ENCODE measurements around the gene FBXL20.
A peak's percentile ranks its signal among the peaks of the same experiment; 100 is the strongest.
"Not testable (repeated sequence)": the region's sequence is repeated elsewhere in the genome, so short reads cannot be mapped to it uniquely, and the experiment has no call there.

FBXL20 gene

DNA sequence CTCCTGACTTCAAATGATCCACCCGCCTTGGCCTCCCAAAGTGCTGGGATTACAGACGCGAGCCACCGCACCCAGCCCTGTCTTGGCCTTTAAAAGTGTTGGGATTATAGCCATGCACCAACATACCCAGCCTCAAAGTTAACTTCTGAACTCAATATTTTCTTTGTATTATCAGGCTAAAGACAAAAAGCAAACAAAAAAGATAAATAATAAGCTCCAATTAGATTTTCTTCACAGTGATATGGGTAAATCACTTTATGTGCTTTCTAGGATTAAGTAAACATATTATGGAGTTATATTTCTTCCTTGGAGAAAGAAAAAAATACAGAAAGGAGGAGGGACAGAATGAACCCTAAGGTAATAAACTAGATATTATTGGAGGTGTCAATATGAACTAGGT lies 74.3 kb downstream of the FBXL20 start:
- DNase-seq = no peak

DNA sequence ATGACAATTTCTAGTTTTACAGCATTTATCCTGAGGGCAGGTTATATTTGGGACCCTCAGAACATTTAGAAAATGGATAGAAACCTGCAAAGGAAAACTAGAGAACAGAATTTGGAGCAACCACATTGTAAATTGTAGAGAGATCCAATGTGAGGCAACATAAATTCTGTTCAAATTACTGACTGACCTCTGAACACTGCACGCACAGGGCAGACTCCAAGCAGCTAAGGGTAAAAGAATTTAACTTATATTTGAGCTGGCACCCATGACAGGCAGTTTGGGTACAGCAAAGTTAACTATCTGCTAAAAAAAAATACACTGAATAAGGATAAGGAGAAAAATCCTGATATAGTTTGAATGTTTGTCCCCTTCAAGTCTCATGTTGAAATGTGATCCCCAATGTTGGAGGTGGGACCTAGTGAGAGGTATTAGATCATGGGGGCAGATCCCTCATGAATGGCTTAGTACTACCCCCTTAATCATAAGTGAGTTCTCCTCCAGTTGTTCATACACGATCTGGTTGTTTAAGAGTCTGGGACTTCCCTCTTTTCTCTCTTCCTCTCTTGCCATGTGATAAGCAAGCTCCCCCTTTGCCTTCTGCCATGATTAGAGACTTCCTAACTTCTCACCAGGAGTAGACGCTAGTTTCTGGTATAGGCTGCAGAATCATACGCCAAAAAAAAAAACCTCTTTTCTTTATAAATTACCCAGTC lies 75.7 kb downstream of the FBXL20 start:
- DNase-seq = no peak

DNA sequence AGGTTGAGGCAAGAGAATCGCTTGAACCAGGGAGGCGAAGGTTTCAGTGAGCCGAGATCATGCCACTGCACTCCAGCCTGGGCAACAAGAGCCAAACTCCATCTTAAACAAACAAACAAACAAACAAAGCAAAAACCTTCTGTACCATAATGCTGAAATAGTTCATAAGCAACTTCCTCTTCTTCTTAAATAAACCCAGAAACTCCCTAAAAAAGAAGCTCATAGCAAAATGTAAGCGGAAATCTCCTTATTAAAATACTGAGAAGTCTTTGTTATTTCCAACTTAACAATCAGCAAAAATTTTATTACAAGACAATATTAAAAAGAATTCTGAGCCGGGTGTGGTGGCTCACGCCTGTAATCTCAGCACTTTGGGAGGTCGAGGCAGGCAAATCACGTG lies 82.8 kb downstream of the FBXL20 start:
- DNase-seq = no peak

DNA sequence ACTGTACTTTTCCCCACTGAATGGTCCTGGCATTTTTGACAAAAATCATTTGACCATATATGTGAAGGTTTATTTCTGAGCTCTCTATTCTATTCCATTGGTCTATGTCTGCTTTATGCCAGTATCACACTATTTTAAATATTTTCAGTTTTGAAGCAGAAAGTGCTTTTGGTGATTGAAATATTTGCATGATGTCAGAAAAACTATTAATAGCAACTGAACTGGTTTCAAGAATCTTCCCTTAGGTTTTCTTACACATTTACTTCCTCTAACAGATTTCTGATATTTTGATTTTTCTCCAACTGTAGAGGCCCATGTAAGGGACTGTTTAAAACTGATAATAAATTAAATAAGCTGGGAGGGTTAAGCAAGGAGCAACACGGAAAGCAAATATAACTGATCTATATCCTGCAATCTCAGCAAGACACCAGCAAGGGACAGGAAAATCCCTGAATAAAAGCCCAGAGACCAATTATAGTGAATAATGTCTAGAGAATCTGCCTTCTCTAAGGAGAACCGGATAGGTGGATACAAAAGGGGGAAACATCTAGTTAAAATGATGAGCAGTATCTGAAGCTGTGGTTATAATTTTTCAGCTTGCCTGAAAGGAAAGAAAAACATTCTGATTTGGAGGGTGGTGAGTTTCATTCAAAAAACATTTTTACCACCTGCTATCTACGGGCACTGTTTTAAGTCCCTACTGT lies 94.8 kb downstream of the FBXL20 start:
- DNase-seq = no peak

DNA sequence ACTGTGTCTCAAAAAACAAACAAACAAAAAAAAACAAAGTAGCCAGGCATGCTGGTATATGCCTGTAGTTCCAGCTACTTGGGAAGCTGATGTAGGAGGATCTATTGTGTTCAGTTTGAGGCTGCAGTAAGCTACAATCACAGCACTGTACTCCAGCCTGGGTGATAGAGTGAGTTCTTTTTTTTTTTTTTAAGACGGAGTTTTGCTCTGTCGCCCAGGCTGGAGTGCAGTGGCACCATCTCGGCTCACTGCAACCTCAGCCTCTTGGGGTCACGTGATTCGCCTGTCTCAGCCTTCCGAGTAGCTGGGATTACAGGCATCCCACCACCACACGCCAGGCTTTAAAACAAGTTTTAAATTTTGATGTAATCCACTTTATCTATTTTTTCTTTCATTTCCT lies 95.4 kb downstream of the FBXL20 start:
- no peak for DNase-seq

DNA sequence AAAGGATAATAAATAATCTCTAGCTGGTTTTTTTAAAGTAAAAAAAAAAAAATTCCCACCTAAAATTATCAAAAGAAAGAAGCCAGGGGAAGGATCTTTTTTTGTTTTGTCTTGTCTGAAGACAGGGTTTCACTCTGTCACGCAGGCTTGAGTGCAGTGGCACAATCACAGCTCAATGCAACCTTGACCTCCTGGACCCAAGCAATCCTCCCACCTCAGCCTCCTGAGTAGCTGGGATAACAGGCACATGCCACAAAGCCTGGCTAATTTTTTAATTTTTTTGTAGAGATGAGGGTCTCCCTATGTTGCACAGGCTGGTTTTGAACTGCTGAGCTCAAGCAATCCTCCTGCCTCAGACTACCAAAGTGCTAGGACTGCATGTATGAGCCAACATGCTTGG lies 97.2 kb downstream of the FBXL20 start:
- DNase-seq = no peak

DNA sequence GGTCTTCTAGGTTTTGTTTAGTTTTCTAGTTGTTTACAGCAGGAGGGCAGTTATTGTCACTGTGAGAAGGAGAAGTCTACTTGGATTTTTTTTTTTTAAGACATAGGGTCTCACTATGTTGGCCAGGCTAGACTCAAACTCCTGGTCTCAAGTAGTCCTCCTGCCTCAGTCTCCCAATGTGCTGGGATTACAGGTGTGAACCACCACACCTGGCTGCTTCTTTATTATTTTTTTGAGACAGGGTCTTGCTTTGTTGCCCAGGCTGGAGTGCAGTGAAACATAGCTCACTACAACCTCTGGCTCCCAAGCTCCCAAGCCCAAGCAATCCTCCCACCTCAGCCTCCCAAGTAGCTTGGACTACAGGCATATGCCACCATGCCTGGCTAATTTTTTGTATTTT lies 107.4 kb downstream of the FBXL20 start:
- no peak for DNase-seq

DNA sequence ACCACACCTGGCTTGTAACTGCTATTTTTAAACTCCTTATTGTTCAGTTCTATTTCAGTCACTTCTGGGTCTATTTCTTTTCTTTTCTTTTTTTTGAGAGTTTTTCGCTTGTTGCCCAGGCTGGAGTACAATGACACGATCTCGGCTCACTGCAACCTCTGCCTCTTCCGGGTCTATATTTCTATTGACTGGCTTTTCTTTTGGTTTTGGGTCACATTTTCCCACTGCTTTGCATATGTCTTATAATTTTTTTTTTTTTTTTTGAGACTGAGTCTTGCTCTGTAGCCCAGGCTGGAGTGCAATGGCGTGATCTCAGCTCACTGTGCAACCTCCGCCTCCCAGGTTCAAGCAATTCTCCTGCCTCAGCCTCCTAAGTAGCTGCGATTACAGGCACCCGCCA lies 108.9 kb downstream of the FBXL20 start:
- not testable (repeated sequence) for DNase-seq

DNA sequence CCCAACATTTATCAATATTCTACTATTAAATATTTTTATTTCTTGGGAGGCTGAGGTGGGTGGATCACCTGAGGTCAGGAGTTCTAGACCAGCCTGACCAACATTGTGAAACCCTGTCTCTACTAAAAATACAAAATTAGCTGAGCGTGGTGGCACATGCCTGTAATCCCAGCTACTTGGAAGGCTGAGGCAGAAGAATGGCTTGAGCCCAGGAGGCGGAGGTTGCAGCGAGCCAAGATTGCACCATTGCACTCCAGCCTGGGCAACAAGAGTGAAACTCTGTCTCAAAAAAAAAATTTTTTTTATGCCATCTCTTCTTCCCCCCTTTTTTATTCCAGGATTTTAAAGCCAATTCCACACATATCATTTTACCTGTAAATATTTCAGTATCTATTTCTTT lies 114.9 kb downstream of the FBXL20 start:
- DNase-seq = not testable (repeated sequence)

DNA sequence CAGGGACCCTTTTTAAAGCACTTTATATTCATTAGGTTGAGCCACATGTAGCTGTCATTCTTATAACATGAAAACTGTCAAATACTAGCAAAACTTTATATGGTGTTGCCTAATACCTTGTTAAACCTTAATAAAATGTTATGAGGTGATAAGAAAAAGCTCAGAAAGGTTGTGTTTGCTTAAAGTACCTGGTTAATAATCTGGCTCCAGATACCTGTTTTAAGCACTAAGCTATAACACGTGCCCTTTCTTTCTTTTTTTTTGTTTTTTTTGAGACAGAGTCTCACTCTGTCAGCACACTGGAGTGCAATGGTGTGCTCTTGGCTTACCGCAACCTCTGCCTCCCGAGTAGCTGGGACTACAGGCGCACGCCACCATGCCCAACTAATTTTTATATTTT lies 116.7 kb downstream of the FBXL20 start:
- DNase-seq = no peak

DNA sequence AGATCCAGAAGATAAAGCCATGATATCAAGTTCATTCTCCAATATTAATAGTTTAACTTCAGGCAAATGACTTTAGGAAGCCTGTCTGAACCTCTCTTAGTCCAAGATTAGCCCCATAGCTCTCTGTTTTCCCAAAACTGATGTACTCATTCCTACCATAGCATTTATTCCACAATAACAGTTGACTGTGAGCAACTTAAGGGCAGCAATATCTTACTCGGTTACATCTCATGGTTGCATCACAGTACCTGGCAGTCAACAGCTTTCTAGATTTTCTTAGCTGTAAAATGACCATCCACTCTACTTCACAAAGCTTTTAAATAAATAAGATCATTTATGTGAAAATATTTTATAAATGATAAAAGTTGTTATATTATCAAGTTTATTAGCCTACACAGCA lies 117.5 kb downstream of the FBXL20 start:
- DNase-seq = no peak

DNA sequence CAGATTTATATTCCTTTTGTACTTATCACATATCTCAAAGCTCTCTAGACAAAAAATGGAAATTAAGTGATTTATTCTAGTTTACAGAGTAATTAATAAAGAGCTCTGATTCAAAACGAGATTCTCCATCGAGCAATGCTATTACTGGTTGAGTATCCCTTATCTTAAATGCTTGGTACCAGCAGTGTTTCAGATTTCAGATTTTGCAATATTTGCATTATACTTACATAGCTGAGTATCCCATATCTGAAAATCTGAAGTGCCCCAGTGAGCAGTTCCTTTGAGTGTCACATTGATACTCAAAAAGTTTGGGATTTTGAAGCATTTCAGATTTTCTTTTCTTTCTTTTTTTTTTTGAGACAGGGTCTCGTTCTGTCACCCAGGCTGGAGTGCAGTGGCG lies 118.3 kb downstream of the FBXL20 start:
- no peak for DNase-seq

DNA sequence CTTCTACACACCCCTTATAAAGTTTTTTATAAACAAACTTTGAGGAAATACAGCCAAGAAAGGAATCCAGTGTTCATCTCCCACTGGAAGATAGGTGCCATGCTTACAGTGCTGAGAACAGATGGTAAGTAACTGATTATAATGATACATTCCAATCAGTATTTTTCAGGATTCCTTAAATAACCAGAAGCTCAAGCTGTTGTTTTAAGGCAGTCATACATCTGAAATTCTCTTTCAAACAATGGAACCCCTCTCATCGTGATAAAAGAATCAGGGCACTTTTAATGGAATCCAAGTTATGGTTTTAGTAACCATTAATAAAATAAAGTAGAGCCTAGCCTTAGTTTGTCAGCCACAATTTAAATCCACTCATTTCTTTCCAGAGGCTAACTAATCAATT lies 119.6 kb downstream of the FBXL20 start:
- DNase-seq = no peak

DNA sequence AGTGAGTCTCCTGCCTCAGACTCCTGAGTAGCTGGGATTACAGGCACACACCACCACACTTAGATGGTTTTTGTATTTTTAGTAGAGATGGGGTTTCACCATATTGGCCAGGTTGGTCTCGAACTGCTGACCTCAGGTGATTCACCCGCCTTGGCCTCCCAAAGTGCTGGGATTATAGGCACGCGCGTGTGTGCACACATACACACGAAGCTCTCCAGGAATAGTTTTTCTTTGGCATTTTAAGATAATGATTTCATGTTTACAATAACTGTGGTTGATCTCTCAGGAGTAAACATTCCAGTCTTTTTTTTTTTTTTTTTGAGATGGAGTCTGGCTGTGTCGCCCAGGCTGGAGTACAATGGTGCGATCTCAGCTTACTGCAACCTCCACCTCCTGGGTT lies 123.2 kb downstream of the FBXL20 start:
- DNase-seq = not testable (repeated sequence)

DNA sequence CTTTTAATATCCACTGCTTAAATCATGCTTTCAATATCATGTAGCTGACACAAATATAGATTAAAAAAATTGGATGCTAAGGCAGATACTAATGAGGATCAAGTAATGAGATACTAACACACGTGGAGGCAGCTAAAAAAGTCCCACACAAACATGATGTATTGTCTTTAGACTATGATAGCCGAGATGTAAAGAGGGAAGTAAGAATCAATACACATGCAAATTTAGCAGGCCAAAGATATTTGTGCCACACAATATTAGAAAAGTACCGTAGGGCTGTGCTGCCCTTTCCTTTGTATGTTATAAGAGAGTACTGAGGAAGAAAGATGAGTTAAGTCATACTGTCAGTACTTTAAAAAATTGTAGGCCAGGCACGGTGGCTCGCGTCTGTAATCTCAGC lies 124.3 kb downstream of the FBXL20 start:
- DNase-seq = no peak

DNA sequence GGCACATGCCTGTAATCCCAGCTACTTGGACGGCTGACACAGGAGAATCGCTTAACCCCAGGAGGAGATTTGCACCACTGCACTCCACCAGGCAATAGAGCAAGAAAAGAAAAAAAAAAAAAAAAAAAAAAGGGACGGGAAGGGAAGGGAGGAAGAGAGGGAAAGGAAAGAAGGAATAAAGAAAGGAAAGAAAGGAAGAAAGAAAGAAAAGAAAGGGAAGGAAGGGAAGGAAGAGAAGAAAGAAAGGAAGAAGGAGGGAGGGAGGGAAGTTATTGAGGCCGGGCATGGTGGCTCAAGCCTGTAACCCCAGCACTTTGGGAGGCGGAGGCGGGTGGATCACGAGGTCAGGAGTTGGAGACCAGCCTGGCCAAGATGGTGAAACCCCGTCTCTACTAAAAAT lies 125.3 kb downstream of the FBXL20 start:
- DNase-seq = no peak

DNA sequence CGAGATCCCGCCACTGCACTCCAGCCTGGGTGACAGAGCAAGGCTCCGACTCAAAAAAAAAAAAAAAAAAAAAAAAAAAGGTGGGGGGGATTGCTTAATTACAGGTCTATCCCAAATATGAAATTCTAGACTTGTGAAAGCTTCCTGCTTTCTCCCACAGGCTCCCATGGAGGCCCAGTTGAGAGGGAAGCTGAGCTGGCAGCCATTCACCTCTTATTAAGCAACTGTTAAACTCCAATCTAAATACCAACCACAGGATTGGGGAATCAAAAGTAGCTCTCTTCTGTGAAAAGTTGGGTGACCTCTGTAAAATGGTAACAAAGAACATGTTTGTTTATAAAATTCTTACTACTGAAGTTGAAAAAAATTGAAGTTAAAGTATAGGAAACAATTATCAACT lies 129.9 kb downstream of the FBXL20 start:
- DNase-seq = no peak

DNA sequence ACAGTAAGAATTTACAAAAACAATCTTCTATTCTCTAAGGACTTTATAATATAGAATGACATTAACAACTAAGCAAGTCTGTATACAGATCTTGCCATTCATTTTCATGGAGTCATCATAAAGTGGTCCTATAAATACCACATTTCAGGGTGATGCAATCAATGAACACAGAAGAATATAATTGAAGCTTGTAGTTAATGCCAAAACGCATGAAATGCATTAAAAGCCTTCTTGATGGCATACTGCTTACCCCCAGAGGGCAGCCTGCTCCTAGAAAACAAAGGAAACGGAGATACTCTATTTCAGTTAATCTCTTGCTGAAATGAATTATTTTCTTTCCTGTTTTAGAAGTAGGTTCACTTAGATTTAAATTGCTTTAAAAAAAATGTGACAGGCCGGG lies 130.5 kb downstream of the FBXL20 start:
- no peak for DNase-seq

DNA sequence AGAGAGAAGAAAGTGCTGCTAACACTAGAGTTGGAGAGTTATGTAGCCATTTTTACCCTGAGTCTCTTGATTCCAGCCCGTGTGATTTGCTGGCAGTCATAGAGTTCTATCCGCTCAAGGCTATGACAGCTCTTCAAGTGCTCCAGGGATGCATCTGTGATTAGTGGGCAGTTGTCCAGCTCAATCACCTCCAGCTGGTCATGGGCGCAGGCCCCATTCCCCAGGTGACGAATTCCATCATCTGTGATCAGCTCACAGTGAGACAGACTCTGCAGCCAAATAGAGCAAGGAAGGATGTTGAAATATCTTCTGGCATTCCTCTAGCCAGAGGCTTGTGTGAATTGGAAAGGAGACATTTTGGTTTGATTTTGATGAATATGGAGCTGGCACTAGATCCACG lies 137.3 kb downstream of the FBXL20 start:
- DNase-seq = no peak

DNA sequence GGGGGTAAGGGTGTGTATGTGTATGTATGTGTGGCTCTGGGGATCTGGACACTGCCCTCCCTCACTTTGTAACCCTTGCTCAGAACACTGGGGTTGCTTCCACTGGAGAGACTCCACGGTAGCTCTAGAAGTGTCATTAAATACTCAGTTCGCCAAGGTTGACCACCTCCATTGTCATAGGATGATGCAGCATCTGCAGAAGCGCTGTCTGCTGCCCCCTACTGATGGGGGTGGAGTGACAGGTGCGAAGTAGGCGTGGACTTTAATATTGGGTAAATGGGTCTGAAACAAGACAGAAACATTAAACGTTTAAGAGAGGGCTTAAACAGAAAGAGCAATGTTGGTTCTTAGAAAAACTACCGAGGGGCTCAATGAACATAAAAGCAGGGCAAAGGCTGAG lies 140.1 kb downstream of the FBXL20 start:
- DNase-seq = peak; percentile 36

DNA sequence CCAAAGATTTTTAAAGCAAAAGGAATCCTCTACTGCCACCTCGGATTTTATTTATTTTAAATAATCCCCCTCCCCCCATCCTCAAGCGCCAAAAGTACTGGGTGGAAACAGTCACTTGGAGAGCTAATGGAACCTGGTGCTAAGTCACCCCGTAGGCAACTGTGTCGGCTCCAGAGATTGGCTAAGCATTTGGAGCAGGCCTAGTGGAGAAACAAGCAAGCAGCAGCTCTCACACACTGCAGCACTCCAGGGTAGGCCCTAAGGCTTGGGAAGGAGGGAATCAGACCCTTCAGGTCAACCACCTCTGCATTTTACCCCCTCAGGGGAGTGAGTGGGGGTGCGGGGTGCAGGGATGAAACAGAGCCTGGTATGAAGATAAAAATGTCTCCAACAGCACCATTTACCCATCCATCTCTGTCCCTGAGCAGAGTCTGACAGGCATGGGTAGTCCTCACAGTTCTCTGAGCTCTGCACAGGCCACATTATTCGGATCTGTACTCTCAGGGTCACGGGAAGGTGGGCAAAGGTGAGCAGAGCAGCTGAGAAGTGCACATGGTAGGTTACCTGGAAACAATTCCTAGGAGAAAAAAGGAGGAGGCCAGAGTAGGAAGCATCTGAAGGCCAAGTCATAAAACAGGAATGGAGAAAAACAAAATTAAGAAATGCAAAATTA lies 148.5 kb downstream of the FBXL20 start:
- DNase-seq = no peak

DNA sequence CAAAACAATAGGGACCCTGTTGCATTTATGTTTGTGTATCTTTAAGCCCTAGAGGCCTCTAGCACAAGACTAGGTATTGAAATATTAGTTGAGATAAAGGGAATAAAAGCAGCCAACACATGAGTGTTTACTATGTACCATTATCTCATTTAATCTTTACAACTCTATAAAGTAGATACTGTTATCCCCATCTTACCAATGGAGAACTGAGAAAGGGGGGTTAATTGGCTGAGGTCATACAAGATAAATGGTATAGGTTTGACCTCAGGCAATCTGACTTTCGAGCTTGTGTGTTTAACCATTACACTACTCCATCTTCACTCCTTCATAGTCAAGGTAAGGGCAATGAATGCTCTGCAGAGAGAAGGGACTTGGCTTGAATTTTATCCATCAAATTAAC lies 149.4 kb downstream of the FBXL20 start:
- no peak for DNase-seq

DNA sequence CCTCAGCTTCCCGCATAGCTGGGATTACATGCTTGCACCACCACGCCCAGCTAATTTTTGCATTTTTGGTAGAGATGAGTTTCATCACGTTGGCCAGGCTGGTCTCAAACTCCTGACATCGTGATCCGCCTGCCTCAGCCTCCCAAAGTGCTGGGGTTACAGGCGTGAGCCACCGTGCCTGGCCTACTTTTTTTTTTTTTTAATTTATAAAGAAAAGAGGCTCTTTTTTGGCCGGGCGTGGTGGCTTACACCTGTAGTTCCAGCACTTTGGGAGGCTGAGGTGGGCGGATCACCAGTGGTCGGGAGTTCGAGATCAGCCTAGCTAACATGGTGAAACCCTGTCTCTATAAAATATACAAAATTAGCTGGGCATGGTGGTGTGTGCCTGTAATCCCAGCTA lies 151.3 kb downstream of the FBXL20 start:
- not testable (repeated sequence) for DNase-seq

DNA sequence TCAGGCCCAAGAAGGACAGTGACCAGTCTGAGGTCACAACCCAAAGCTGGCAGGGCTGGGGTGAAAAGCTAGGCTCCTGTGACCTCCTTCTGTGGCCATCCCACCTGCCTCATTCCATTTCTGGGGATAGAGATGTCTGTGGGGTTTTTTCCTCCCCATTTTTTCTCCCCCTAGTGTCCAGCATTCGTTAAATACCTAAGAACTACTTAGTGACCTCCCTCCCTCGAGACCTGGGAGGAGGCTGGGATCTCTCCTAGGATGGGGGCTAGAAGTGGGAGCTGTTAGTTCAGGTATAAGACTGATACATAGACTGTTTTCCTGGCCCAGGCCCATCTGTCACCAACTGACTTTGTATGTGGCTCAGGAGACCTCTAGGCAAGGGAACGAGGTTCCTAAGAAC lies 155.2 kb downstream of the FBXL20 start:
- no peak for DNase-seq
